SKM-1 treated with dmso at 0.1 percent for 144 hours (cell line): ENCODE results near the gene ATF1.

Experiments
- DNase-seq: peaks from one replicate; lab custom pipeline; 2025; ENCODE audit not compliant: unreplicated experiment; lab: John Stamatoyannopoulos, UW

The ATF1 gene

DNA sequence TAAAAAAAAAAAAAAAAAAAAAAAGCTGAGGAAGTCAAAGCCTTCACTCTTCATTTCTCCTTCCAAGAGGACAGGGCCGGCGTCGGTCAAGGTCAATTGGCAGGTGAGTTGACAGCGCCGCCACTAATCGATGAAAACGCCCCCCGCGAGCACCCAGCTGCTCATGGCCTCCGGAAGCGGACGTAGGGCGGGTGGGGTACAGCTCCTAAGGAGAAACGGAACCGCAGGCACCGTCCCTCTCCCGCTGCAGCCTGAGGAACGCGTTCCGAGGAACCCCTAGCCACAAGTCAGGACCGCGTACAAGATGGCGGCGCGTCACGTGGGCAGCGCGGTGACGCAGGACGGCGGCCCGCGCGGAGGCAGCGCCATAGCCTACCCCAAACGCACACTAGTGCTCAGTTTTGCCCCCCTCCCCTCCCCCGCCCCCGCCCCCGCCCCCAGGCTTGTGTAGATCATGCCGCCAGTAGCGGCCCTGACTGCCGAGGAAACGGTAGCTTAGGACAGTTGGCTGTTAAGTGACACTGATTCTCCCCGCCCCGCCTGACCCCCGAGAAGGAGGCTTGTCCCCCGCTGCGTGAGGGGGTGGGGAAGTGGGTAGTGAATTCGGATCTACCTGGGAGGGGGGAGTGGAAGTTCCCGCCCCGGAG lies at the start of gene ATF1:
ATF1 (plus strand) TSS at position 463 of the 647 bp plus-strand sequence. CDS start 16,045 bp downstream, outside the sequence.
- peak; percentile 56 for DNase-seq

GRCh38 chr12:50715174-50715573 lies 48.7 kb upstream of the ATF1 start:
- DNase-seq: no peak

- DNase-seq: no peak
Observed at GRCh38 chr12:50718760-50719159, 45.1 kb upstream of the ATF1 start.

DNA sequence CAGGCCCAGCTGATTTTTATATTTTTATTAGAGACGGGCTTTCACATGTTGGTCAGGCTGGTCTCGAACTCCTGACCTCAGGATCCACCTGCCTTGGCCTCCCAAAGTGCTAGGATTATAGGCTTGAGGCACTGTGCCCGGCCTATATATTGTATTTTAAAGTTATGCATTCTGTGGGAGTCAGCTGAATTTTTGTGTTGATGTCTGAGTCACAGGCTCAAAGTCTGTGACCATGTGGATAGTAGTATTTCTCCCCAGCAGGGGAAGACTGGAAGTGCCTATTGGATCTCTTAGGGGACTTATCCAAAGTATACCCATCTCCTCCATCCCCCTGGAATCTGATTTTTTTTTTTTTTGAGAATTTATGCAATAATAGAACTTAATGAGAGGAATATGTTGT lies 43.8 kb upstream of the ATF1 start:
- DNase-seq: no peak

DNA sequence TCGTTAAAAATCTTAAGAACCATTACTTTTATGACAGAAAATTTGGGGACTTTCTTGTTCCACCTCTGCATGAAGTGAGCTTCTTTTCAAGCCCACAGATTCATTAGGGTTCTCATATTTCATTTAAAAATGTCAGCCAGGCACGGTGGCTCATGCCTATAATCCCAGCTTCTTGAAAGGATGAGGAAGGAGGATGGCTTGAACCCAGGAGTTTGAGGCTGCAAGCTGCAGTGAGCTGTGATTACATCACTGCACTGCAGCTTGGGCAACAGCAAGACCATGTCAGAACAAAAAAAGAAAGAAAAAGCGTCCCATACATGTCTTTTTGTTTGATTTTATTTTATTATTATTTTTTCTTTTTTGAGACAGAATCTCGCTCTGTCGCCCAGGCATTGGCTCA lies 43.4 kb upstream of the ATF1 start:
- DNase-seq: no peak

- no peak for DNase-seq
Observed at GRCh38 chr12:50723865-50724264, 40.0 kb upstream of the ATF1 start.

- DNase-seq: no peak
Observed at GRCh38 chr12:50725011-50725942, 38.6 kb upstream of the ATF1 start.

DNA sequence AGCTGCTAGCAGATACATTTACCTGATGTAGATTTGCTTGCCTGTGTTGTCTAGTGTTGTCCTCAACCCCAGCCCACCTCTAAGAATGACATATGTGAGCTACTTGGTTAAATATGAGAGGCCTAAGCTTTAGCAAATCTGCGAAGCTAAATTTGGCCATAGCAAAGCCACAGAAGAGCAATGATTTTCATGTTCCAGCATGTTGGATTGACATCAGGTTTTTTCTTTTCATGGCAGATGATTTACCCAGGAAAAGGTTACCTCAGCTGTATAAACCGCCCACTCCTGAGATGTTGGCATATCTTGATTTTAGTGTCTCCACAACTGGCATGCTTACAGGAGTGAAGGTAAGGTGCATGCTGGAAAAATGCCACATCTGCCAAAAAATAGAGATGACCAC lies 36.4 kb upstream of the ATF1 start:
- DNase-seq: no peak

GRCh38 chr12:50728417-50728816 lies 35.5 kb upstream of the ATF1 start:
- DNase-seq: no peak

DNA sequence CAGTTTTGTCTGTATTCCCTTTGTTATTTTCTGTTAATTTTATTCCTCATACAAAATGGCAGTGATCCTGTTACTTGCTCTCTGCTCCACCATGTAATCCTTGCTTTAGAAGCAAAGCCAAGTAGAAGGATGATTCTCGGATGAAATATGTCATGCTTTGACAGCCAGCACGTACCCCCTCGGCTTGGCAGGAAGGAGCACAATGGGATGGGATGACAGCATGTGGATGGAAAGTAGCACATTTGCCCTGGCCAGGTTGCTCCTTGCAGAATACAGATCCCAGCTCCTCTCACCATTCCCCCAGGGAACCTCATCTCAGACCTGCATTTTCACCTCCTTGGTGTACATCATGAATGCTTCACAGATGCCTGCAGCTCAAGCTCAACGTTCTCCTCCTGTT lies 35.1 kb upstream of the ATF1 start:
- no peak for DNase-seq

GRCh38 chr12:50732591-50732990 lies 31.3 kb upstream of the ATF1 start:
- DNase-seq: no peak

- no peak for DNase-seq
Observed at GRCh38 chr12:50733706-50734105, 30.2 kb upstream of the ATF1 start.

GRCh38 chr12:50734409-50735263 lies 29.3 kb upstream of the ATF1 start:
- DNase-seq: no peak

GRCh38 chr12:50739611-50740010 lies 24.3 kb upstream of the ATF1 start:
- DNase-seq: no peak

DNA sequence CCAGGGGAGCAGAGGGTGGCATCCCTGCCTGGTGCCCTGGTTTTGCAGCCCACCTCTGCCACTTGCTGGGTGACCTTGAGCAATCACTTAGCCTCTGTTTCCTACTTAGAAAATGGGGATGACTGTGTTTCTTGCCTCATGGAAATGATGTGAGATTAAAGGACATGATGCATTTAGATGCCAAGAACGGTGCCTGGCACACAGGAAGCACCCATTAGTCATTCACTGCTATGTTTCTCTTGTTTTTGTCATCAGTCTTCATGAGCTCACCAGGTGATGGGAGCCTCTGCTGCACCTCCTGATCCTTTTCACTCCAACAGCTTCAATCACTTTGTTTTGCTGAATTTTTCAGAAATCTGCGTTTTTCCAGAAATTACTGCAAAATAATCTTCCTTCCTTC lies 23.6 kb upstream of the ATF1 start:
- DNase-seq: no peak

DNA sequence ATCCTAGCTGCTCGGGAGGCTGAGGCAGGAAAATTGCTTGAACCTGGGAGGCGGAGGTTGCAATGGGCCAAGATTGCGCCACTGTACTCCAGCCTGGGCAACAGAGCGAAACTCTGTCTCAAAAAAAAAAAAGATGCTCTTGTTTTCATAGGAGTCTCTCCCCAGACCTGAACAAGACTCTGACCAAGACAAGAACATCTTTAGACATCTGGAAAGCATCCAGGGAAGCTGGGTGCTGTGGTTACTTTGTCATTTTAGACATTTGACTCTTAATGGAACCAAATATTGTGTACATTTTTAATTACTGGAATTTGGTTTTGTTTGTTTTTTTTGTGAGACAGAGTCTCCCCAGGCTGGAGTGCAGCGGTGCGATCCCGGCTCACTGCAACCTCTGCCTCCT lies 21.1 kb upstream of the ATF1 start:
- no peak for DNase-seq

GRCh38 chr12:50745861-50746260 lies 18.0 kb upstream of the ATF1 start:
- DNase-seq: peak; percentile 70

DNA sequence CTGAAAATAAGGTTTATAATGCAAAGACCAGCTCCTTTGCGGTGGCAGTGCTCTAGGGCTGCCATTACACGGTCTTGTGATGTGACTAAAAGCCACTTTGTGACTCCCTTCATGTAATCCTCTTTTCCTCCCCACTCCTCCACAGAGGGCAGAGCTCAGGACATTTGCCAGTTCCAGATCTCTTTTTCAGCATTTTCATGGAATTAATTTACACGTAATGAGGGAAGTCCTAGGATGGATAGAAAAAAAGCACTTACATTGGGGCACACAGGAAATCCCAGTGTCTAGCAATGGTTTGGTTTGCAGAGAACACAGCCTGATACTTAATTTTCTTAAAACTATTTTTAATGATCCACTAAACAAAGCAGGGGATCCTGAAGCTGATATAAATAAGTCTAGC lies 17.5 kb upstream of the ATF1 start:
- no peak for DNase-seq

DNA sequence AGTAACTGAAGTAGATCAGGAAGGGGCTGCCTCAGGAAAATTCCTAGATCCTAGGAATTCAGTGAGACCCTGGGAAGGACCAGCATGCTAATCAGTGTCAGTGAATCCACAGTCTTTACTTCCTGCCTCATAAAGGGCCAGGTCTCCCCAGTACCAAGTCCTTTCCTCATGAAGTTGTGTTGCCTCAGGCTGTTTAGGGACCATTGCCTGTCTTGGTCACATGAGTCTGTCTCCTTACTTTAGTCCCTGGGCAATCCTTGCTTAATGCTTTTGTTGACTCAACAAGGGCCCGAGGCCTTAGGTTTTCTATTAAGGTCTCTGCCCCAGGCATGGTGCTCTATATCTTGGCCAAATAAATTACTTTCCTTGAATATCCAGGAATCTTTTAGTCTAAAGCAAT lies 16.1 kb upstream of the ATF1 start:
- no peak for DNase-seq

DNA sequence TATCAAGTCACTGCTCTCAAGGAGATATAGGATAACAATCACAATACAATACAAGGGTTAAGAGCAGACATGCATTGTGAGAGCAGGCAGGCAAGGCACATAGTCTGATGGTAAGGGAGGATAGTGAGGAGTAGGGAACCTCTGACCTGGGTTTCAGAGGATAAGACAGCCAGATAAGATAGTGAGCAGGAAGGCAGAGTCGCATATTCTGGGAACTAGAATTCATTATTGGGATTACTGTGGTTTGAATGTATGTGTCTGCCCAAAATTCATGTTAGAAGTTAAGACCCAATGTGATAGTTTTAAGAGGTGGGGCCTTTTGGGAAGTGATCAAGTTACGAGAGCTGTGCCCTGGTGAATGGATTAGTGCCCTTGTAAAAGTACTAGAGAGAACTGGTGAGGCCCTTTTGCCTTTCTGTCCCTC lies 14.4 kb upstream of the ATF1 start:
- no peak for DNase-seq

- no peak for DNase-seq
Observed at GRCh38 chr12:50750366-50750765, 13.5 kb upstream of the ATF1 start.
